ENCODE data around the gene SARDH. TPM values are rescaled to one million over a fixed set of nuclear protein-coding genes. Genes with fewer than 3 reads are reported as not detected.
A peak's percentile ranks its signal among the peaks of the same experiment; 100 is the strongest.
"Not testable (repeated sequence)": the region's sequence is repeated elsewhere in the genome, so short reads cannot be mapped to it uniquely, and the experiment has no call there.

Gene SARDH
- total RNA-seq, 3 donors from 2014 or later, result 3.6 to 5.5 (median 5.0) TPM

DNA sequence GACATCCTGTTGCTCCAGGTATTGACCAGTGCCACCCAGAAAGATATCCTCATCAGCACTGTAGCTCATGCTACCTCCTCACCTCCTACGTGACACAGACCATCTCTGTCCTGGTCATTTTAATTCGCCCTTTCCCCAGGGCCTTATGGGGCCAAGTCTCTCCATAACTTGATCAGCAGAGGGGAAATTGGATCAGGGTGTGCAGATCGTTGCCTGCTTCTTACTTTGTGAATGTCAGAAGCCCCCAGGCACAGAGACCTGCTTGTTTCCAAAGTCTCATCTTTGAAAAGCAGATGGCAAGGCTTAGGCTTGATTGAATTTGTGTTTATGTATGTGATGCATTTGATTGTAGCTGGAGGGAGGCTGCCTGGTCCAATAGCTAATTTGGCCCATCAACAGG lies 110.8 kb downstream of the SARDH start:
- peaks cover 5% of the 10 kb centered on the region for H3K4me1 Mint-ChIP-seq (ENCODE audit: low read depth)
- H3K9me3 Mint-ChIP-seq, result peaks cover 11% of the 10 kb centered on the region
- H3K27me3 Mint-ChIP-seq (ENCODE audit: low read depth), result peaks cover 2% of the 10 kb centered on the region
- H3K36me3 Mint-ChIP-seq (ENCODE audit: insufficient read depth), result peaks cover 7% of the 10 kb centered on the region
- DNase-seq (no peak), ATAC-seq (no peak)
- no peak overlapping the region for H3K4me3 Mint-ChIP-seq

DNA sequence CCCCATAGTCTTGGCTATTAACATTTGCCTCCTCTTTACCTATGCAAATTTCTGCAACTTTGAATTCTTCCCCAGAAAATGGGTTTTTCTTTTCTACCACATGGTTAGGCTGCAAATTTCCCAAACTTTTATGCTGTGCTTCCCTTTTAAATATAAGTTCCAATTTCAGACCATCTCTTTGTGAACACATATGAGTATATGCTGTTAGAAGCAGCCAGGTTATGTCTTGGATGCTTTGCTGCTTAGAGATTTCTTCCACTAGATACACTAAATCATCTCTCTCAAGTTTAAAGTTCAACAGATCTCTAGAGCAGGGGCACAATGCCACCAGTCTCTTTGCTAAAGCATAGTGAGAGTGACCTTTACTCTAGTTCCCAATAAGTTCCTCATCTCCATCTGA lies 112.1 kb downstream of the SARDH start:
- Mint-ChIP-seq H3K4me1 (ENCODE audit: low read depth) (peaks cover 17% of the 10 kb centered on the region), H3K9me3 (peaks cover 11% of the 10 kb centered on the region)
- DNase-seq; H3K27me3 Mint-ChIP-seq (ENCODE audit: low read depth); H3K36me3 Mint-ChIP-seq (ENCODE audit: insufficient read depth); H3K4me3 Mint-ChIP-seq; ATAC-seq: not testable (repeated sequence)

DNA sequence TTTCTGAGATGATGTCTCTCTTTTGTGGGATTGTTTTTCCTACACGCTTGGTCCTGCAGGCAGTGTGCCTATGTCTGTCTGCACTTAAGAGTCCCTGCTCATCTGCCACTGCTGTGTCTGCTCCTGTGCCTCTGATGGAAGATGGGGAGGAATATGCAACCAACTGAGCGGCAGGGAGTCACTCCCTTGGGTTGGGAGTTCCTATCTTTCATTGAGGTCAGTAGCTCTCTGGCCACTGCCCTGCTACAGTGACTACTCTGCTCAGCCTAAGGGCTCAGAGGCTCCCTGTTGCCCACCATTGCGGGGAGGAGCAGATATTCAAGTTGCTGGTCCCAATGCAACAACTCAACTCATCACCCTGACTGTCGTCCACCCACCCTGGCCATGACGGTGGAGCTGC lies 115.6 kb downstream of the SARDH start:
- DNase-seq (no peak), ATAC-seq (no peak)
- H3K4me1 Mint-ChIP-seq (ENCODE audit: low read depth), result peaks cover 36% of the 10 kb centered on the region
- peaks cover 11% of the 10 kb centered on the region for H3K9me3 Mint-ChIP-seq
- H3K4me3 Mint-ChIP-seq, result no peak overlapping the region
- H3K27me3 Mint-ChIP-seq (ENCODE audit: low read depth), result peaks cover 2% of the 10 kb centered on the region
- peaks cover 7% of the 10 kb centered on the region for H3K36me3 Mint-ChIP-seq (ENCODE audit: insufficient read depth)

DNA sequence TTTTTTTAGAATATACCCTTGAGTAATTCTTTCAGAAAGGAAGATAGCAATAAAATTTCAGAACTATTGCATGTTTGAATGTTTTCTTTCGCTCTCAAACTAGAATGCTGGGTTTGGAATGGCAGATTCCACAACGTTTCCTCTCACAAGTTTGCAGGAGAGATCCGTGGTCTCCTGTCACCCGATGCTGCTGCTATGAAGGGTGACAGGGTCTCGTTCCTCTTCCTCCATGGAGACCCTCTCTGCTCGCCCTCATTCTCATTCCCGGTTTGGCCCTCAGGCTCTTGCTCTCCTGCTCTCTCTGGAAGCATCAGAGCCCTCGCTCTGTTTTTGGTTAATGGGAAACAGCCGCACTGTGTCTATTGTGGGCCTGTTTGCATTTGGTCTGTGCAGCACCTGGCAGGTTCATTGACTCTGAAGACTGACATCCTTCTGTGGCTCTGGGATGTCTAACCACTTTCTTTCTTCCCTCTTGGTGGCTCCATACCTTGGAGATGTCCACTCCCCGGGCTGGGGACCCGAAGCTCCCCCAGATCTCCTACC lies 116.4 kb downstream of the SARDH start:
- no peak for DNase-seq
- peaks cover 36% of the 10 kb centered on the region for H3K4me1 Mint-ChIP-seq (ENCODE audit: low read depth)
- H3K9me3 Mint-ChIP-seq, result peaks cover 10% of the 10 kb centered on the region
- no peak overlapping the region for H3K4me3 Mint-ChIP-seq
- ATAC-seq, result no peak
- H3K36me3 Mint-ChIP-seq (ENCODE audit: insufficient read depth), result peaks cover 7% of the 10 kb centered on the region
- peaks cover 2% of the 10 kb centered on the region for H3K27me3 Mint-ChIP-seq (ENCODE audit: low read depth)

DNA sequence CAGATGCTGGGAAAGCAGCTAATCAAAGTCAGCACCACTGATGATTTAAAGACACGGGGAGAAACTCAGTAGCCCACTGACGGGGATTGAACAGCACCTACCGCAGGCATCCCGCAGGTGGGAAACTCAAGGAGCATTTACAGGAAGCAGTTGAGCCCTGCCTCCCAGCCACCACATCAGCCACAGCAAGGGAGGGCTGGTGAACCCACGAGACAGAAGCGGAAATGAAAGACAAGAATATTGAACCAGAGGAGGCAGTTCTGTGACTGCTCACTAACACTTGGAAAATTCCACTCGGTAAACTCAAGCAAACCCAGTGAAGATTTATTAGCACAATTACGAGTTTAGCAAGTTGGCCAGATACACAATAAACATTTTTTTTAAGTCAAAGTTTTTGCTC lies 118.4 kb downstream of the SARDH start:
- Mint-ChIP-seq H3K4me3 (peak overlapping the region; percentile 0), H3K4me1 (ENCODE audit: low read depth) (peaks cover 36% of the 10 kb centered on the region), H3K36me3 (ENCODE audit: insufficient read depth) (no peaks in the 10 kb centered on the region), H3K9me3 (no peaks in the 10 kb centered on the region), H3K27me3 (ENCODE audit: low read depth) (peaks cover 4% of the 10 kb centered on the region)
- DNase-seq, result peak; percentile 50
- peak; percentile 65 to 69 for ATAC-seq

DNA sequence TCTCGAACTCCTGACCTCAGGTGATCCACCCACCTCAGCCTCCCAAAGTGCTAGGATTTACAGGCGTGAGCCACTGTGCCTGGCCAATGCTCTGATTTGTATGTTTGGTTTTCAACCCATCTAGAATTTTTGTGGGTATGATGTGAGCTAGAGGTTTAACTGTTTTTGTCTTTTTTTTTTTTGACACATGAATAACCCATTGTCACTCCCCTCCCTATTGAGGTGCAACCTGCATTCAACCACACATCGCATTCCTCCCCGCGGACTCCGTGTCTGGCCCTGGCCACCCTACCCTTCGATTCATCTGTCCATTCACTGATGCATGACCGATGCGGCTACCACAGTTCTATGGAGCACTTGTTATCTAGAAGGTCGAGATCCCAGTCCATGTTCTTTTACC lies 119.4 kb downstream of the SARDH start:
- peaks cover 36% of the 10 kb centered on the region for H3K4me1 Mint-ChIP-seq (ENCODE audit: low read depth)
- DNase-seq, result no peak
- H3K4me3 Mint-ChIP-seq, result no peak overlapping the region
- no peaks in the 10 kb centered on the region for H3K9me3 Mint-ChIP-seq
- H3K27me3 Mint-ChIP-seq (ENCODE audit: low read depth), result peaks cover 4% of the 10 kb centered on the region
- no peak for ATAC-seq
- no peaks in the 10 kb centered on the region for H3K36me3 Mint-ChIP-seq (ENCODE audit: insufficient read depth)

DNA sequence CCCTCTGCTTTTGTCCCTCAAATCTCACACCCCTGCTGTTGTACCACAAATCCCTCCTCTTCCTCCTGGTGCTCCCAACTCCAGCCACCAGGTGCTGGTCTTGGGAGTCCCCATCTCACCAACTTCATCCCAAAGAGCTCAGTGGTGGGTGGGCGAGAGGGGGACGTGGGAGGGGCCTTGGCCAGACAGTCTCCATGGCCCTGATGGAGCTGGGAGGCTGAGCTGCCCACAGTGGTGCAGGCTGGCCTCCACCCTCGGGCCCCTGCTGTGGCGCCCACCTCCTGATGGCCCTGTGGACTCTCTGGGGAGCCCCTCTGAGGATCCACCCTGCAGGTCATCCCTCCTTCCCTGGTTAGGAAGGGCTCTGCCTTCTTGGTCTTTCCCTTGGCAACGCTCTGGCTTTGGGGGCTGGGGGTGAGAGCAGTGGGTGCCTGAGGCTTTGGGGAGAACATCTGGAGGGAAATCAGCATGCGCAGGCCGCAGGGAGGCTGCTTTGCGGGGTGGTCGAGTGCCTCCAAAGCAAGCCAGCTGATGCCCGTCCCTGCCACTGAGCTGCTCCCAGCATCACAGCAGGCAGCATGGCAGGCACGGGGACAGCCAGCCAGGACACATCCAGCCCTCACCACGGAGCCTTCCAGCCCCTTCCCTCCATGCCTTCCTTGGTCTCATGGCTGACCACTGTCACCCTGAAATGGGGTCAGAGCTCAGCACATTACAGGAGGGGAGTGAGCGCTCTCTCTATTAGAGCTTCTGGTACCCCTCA lies 121.3 kb downstream of the SARDH start:
- Mint-ChIP-seq H3K4me3 (no peak overlapping the region), H3K9me3 (no peaks in the 10 kb centered on the region), H3K36me3 (ENCODE audit: insufficient read depth) (no peaks in the 10 kb centered on the region), H3K27me3 (ENCODE audit: low read depth) (peaks cover 6% of the 10 kb centered on the region), H3K4me1 (ENCODE audit: low read depth) (peaks cover 26% of the 10 kb centered on the region)
- ATAC-seq, result no peak
- no peak for DNase-seq

DNA sequence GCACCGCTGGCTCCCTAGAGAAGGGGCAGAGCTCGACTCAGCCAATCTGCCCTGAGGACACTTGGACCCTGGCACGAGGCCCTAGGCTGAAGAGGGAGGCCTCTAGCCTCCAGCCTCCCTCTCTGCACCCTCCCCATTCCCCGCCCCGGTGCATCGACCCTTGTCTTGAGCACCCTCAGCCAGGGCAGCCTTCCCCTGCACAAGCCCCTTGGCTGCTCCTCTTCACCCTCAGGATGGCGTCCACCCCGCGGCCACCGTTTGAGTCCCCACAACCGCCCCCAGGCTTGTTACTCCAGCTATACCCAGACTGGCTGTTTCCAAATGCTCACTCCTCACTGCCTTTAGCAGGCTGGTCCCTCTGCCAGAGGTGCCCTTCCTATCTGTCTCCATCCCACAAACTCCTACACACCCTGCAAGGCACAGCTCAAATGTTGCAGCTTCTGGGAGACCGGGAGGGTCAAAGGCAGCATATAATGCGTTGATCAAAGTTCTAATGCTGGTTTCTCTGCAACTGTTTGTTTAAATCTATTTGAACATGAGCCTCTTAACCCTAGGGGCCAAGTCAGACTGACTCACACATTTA lies 122.5 kb downstream of the SARDH start:
- Mint-ChIP-seq H3K36me3 (ENCODE audit: insufficient read depth) (no peaks in the 10 kb centered on the region), H3K4me1 (ENCODE audit: low read depth) (peaks cover 16% of the 10 kb centered on the region), H3K27me3 (ENCODE audit: low read depth) (peaks cover 15% of the 10 kb centered on the region), H3K9me3 (no peaks in the 10 kb centered on the region), H3K4me3 (no peak overlapping the region)
- ATAC-seq (no peak), DNase-seq (no peak)

DNA sequence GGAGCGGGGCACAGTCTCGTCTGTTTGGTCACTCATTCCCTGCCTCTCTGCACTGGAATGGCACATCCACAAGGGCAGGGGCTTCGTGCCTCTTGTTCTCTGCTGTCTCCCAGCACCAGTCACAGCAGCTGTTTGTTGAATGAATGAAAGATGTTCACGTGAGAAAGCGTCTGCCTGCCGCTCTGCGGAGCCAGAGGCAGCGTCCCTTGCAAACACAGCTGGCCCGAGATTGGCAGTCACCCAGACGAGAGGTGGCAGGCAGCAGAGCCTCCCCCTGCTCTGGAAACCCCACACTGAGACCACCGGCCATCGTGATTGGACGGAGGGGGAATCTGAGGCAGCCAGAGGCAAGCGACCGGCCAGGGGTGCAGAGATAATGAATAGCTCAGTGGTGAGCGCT lies 123.0 kb downstream of the SARDH start:
- peaks cover 20% of the 10 kb centered on the region for H3K27me3 Mint-ChIP-seq (ENCODE audit: low read depth)
- ATAC-seq, result no peak

DNA sequence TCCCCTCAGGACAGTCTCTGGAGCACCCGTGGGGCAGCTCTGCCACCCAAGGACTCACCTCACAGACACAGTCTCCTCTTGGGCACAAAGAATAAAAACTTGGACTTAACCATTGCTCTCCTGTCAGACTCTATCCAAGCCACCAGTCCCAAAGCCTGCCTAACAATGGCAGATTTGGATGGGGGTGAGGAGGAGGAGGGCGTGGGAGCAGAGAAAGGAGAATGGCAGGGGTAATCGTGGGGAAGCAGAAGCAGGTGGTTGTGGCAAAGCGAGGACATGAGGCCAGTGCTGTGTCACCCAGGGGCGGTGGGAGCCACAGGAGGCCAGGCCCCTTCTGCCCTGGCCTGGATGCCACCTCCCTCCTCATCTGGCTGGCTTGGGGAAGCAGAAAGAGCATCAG lies 123.5 kb downstream of the SARDH start:
- H3K4me3 Mint-ChIP-seq, result no peak overlapping the region
- ATAC-seq, result no peak
- peaks cover 25% of the 10 kb centered on the region for H3K27me3 Mint-ChIP-seq (ENCODE audit: low read depth)
- DNase-seq, result no peak
- peaks cover 7% of the 10 kb centered on the region for H3K4me1 Mint-ChIP-seq (ENCODE audit: low read depth)
- H3K36me3 Mint-ChIP-seq (ENCODE audit: insufficient read depth), result no peaks in the 10 kb centered on the region
- no peaks in the 10 kb centered on the region for H3K9me3 Mint-ChIP-seq

More for the DNA sequence above, 123.0 kb downstream of the SARDH start:
- no peak overlapping the region for H3K4me3 Mint-ChIP-seq
- no peaks in the 10 kb centered on the region for H3K36me3 Mint-ChIP-seq (ENCODE audit: insufficient read depth)
- no peaks in the 10 kb centered on the region for H3K9me3 Mint-ChIP-seq
- H3K4me1 Mint-ChIP-seq (ENCODE audit: low read depth), result peaks cover 12% of the 10 kb centered on the region
- no peak for DNase-seq

DNA sequence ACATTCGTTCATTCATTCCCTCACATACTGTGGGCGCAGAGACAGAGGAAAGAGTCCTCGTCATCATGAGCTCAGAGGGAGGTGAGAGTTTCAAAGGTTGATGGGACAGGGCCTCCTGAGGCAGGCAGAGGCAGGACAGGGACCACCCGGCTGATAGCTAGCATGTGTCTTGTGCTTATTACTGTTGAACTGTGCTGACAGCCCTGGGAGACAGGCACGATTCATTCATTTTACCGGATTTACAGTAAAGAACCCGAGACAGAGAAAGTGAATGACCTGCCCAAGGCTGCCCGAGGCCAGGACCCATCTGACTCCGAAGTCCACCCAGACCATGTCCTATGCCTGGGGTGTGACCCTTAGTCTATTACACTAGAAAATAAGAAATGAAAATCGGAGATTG lies 124.1 kb downstream of the SARDH start:
- H3K9me3 Mint-ChIP-seq, result no peaks in the 10 kb centered on the region
- H3K4me1 Mint-ChIP-seq (ENCODE audit: low read depth), result peaks cover 3% of the 10 kb centered on the region
- no peak for ATAC-seq
- no peak for DNase-seq
- peaks cover 28% of the 10 kb centered on the region for H3K27me3 Mint-ChIP-seq (ENCODE audit: low read depth)
- H3K4me3 Mint-ChIP-seq, result no peak overlapping the region
- no peaks in the 10 kb centered on the region for H3K36me3 Mint-ChIP-seq (ENCODE audit: insufficient read depth)

Other genes with a start within 250 kb of the SARDH start
- gene MYMK, start 213.4 kb downstream of the SARDH start, total RNA-seq, result not detected
- gene ADAMTSL2, start 203.6 kb downstream of the SARDH start, total RNA-seq, result under 1 TPM in 2 of 3 donors, not detected in 1; 0.08 to 0.14 TPM
- not detected for gene FAM163B, start 129.0 kb downstream of the SARDH start, total RNA-seq
- not detected for gene DBH, start 102.0 kb downstream of the SARDH start, total RNA-seq